ENCODE measurements around the gene DBI. TPM values are rescaled to one million over a fixed set of nuclear protein-coding genes. Genes with fewer than 3 reads are reported as not detected.

The DBI gene
- total RNA-seq, 1 experiment from 2014 or later: 129 TPM

DNA sequence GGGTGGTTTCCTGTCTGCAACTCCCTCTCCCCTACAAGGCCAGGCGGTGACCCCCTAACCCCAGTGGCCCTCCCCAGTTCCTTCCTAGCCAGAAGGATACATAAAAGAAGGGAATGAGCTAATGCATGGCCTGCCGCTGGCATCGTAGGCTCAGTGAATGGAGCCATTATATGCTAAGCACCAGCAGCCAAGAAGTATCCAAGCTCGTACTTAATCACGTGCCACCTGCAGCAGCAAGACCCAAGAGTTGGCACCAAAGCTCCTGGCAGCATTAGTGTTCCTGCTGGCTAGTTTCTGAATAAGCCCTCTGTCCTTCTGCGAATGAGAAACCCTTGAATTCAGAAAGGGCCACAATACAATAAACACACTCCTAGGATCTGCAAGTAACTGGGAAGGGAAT, 4.3 kb downstream of the DBI start (continued):
- TF ChIP-seq REST (IDR thresholded peaks at IDR 0.05; ENCODE audit: low read depth): no peak
- TF ChIP-seq RAD21 (IDR thresholded peaks at IDR 0.05; ENCODE audit: low read depth): no peak
- TF ChIP-seq YY1 (IDR thresholded peaks at IDR 0.05; ENCODE audit: extremely low read depth, insufficient replicate concordance, low read depth, low read length): no peak
- no peak for TF ChIP-seq ZFX (IDR thresholded peaks at IDR 0.05)

GRCh38 chr2:119372778-119373568, 6.2 kb downstream of the DBI start:
- RAD21 ChIA-PET (ENCODE audit: low non-redundant PET in 1 of 2, low total read pairs in 2 of 2, uncharacterized antibody in 2 of 2, unreplicated experiment in 2 of 2): no interaction called here
- Histone ChIP-seq H3K4me3 (replicated peaks in 1 of 2; ENCODE audit: low read depth in 1 of 2, low read length in 2 of 2) (no peak overlapping the region), H3K4me2 (ENCODE audit: low read length) (no peak overlapping the region), H3K9me3 (ENCODE audit: control insufficient read depth in 1 of 2, insufficient read depth in 1 of 2, low read depth in 1 of 2, low read length in 2 of 2) (no peaks in the 10 kb centered on the region), H2AFZ (ENCODE audit: low read depth, low read length, poor library complexity, severe bottlenecking) (no peak overlapping the region), H3K36me3 (ENCODE audit: control insufficient read depth in 1 of 2, insufficient read depth in 2 of 2, low read length in 2 of 2) (peaks cover 41% of the 10 kb centered on the region in 2 experiments), H3K27me3 (ENCODE audit: insufficient read depth, low read length) (no peaks in the 10 kb centered on the region), H4K20me1 (ENCODE audit: insufficient read depth) (no peaks in the 10 kb centered on the region), H3K79me2 (ENCODE audit: insufficient read depth, low read length) (peaks cover 10% of the 10 kb centered on the region), H3K9me2 (ENCODE audit: insufficient read depth) (no peaks in the 10 kb centered on the region), H3K9ac (ENCODE audit: low read length) (no peak overlapping the region), H3K4me1 (ENCODE audit: control insufficient read depth in 1 of 2, insufficient read depth in 2 of 2, low read length in 2 of 2) (peaks cover 3 to 5% of the 10 kb centered on the region in 2 experiments), H3K27ac (ENCODE audit: low read depth, low read length) (no peak overlapping the region)
- TF ChIP-seq POLR2A (IDR thresholded peaks at IDR 0.05; ENCODE audit: borderline replicate concordance, extremely low read depth, insufficient read depth, insufficient read length) (no peak), ELF1 (IDR thresholded peaks at IDR 0.05; ENCODE audit: borderline replicate concordance, low read depth) (no peak), SIN3A (IDR thresholded peaks at IDR 0.05; ENCODE audit: low read depth) (no peak), MAX (IDR thresholded peaks at IDR 0.05) (no peak), EZH2 (IDR thresholded peaks at IDR 0.05) (no peak), JUND (IDR thresholded peaks at IDR 0.05) (no peak), SP1 (IDR thresholded peaks at IDR 0.05; ENCODE audit: low read depth) (no peak), SRF (IDR thresholded peaks at IDR 0.05; ENCODE audit: low read depth) (no peak), POLR2AphosphoS5 (IDR thresholded peaks at IDR 0.05; ENCODE audit: low read depth, low read length) (no peak)
- TF ChIP-seq, protein P1, sequence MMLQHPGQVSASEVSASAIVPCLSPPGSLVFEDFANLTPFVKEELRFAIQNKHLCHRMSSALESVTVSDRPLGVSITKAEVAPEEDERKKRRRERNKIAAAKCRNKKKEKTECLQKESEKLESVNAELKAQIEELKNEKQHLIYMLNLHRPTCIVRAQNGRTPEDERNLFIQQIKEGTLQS (IDR thresholded peaks at IDR 0.05): no peak
- TF ChIP-seq, protein P2, sequence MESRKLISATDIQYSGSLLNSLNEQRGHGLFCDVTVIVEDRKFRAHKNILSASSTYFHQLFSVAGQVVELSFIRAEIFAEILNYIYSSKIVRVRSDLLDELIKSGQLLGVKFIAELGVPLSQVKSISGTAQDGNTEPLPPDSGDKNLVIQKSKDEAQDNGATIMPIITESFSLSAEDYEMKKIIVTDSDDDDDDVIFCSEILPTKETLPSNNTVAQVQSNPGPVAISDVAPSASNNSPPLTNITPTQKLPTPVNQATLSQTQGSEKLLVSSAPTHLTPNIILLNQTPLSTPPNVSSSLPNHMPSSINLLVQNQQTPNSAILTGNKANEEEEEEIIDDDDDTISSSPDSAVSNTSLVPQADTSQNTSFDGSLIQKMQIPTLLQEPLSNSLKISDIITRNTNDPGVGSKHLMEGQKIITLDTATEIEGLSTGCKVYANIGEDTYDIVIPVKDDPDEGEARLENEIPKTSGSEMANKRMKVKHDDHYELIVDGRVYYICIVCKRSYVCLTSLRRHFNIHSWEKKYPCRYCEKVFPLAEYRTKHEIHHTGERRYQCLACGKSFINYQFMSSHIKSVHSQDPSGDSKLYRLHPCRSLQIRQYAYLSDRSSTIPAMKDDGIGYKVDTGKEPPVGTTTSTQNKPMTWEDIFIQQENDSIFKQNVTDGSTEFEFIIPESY (IDR thresholded peaks at IDR 0.05; ENCODE audit: extremely low read depth, insufficient replicate concordance, low read length): no peak
- POLR2A ChIA-PET: no interaction called here
- no peak for ATAC-seq
- intact Hi-C loops (cut with micrococcal nuclease): no loop called here
- CTCF ChIA-PET: no interaction called here
- BruUV-seq (replicated peaks): no TSS peak
- DNase-seq (ENCODE audit: low read depth, low spot score): no peak

Measured in HCT116 (cell line).